Measurements from ENCODE around the gene AP3B1.

DNA sequence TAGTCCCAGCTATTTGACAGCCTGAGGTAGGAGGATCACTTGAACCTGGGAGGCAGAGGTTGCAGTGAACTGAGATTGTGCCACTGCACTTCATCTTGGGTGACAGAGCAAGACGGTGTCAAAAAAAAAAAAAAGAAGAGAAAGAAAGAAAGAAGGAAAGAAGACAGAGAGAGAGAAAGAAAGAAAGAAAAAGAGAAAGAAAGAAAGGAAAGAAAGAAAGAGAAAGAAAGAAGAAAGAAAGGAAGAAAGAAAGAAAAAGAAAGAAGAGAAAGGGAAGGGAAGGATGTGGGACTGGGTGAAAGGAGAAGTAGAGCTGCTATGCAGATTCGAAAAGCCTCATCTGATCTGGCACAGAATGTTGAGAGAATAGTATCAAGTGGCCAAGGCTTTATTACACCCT lies 42.2 kb upstream of the AP3B1 start:
- TF ChIP-seq, protein P1, sequence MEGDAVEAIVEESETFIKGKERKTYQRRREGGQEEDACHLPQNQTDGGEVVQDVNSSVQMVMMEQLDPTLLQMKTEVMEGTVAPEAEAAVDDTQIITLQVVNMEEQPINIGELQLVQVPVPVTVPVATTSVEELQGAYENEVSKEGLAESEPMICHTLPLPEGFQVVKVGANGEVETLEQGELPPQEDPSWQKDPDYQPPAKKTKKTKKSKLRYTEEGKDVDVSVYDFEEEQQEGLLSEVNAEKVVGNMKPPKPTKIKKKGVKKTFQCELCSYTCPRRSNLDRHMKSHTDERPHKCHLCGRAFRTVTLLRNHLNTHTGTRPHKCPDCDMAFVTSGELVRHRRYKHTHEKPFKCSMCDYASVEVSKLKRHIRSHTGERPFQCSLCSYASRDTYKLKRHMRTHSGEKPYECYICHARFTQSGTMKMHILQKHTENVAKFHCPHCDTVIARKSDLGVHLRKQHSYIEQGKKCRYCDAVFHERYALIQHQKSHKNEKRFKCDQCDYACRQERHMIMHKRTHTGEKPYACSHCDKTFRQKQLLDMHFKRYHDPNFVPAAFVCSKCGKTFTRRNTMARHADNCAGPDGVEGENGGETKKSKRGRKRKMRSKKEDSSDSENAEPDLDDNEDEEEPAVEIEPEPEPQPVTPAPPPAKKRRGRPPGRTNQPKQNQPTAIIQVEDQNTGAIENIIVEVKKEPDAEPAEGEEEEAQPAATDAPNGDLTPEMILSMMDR (conservative IDR thresholded peaks at IDR 0.05 in 1 of 2, IDR thresholded peaks at IDR 0.05 in 1 of 2; ENCODE audit: extremely low read depth in 1 of 2, insufficient read depth in 1 of 2, low read depth in 1 of 2, low read length in 2 of 2), result no peak
- no peak for TF ChIP-seq EZH2 (IDR thresholded peaks at IDR 0.05; ENCODE audit: borderline replicate concordance, low read length)
